GM12873 (cell line): Measurements from ENCODE around the gene VWA3A.

ENCODE experiments used
- TF ChIP-seq, protein P1 (sequence below): IDR thresholded peaks from 2 replicates; pipeline ENCODE4 v1.5.1; 2012; ENCODE audit warnings: low read depth, mild to moderate bottlenecking, moderate library complexity, low read length, control low read depth; ENCODE audit not compliant: insufficient read depth; ENCODE audit errors: missing control alignments

Gene VWA3A

GRCh38 chr16:22205577-22206012, 113.3 kb downstream of the VWA3A start:
- TF ChIP-seq, protein P1, sequence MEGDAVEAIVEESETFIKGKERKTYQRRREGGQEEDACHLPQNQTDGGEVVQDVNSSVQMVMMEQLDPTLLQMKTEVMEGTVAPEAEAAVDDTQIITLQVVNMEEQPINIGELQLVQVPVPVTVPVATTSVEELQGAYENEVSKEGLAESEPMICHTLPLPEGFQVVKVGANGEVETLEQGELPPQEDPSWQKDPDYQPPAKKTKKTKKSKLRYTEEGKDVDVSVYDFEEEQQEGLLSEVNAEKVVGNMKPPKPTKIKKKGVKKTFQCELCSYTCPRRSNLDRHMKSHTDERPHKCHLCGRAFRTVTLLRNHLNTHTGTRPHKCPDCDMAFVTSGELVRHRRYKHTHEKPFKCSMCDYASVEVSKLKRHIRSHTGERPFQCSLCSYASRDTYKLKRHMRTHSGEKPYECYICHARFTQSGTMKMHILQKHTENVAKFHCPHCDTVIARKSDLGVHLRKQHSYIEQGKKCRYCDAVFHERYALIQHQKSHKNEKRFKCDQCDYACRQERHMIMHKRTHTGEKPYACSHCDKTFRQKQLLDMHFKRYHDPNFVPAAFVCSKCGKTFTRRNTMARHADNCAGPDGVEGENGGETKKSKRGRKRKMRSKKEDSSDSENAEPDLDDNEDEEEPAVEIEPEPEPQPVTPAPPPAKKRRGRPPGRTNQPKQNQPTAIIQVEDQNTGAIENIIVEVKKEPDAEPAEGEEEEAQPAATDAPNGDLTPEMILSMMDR = no peak

DNA sequence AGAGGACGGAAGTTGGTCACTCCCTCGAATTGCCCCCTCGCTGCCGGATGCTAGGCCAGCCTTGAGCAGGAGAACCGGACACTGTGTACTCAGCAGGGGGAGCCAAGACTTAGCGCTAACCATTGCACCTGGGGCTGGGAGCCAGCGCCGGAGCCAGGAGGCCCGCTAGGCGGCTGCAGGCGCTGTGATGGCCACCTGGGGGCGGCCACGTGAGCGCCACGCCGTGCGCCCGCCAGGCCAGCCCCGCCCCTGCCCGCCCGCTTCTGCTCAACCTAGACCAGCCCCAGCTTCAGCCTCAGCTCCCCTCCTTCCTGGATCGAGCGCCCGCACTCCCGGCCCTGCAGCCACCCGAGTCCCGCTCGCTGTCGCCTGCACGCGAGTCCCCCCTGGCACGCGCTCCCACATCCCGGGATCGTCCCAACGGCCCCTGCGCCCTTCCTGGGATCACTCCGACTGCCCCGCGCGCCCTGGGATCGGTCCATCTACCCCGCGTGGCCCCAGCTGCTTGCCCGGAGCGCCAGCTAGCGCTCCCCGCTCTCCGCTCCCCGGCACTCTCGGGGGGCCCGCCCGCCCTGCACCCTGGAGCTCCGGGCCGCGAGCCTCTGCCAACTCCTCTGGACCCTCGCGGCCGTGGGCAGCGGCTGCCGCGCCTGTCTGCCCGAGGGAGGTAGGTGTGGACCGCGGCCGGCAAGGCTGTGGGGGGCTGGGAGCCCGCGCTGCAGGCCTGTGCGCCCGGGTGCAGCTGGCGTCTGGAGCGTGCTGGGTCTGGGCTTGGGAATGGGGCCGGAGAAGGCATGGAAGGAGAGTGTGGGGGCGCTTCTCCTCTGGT, 113.9 kb downstream of the VWA3A start, which contains the start of gene EEF2K:
Gene EEF2K, plus strand, starts transcription at position 266 of the 829 bp plus-strand sequence. CDS start 19,452 bp downstream, outside the sequence.
- TF ChIP-seq, protein P1 = peak; percentile 82
